Retinal pigment epithelial cell (primary cell): ENCODE data around the gene EN2.

Source experiments
- DNase-seq: peaks from one replicate; pipeline ENCODE4 v3.0.0-alpha.2; 2010; ENCODE audit warnings: low read depth
- H3K4me3 ChIP-seq: 2 replicates; pipeline ENCODE4 v1.5.1; 2011; ENCODE audit warnings: mild to moderate bottlenecking, low read length, control low read depth, moderate library complexity
- TF ChIP-seq, protein P1 (sequence below): conservative IDR thresholded peaks from 2 replicates; pipeline ENCODE4 v1.5.1; 2011; ENCODE audit warnings: low read depth, low read length, control low read depth, inconsistent platforms

The EN2 gene

DNA sequence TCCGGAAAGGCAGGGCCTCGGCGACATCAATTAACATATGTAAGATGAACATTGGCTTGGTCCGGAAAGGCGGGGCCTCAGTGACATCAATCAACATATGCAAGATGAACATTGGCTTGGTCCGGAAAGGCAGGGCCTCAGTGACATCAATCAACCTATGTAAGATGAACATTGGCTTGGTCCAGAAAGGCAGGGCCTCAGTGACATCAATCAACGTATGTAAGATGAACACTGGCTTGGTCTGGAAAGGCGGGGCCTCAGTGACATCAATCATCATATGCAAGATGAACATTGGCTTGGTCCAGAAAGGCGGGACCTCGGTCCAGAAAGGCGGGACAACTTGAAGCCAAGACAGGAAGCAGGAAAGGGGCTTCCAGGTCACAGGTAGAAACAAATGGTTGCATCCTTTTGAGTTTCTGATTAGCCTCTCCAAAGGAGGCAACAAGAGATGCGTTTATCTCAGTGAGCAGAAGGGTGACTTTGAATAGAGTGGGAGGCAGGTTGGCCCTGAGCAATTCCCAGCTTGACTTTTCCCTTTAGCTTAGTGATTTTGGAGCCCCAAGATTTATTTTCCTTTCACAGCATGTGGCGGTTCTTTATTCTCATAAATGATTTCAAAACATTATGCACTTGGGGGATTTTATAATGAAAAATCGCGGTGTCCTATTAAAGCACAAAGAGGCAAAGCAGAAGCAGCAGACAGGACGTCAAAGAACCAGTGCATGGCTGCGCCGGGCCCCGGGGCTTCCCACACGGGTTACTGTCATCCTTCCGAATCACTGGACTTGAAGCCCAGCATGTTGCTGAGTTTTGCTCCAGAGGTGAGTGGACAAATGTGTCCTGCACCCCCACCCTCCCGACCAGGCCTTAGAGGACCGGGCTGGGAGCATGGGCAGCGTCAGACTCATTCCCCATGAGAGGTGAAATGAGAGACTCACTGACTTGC lies 43.1 kb upstream of the EN2 start:
- TF ChIP-seq, protein P1, sequence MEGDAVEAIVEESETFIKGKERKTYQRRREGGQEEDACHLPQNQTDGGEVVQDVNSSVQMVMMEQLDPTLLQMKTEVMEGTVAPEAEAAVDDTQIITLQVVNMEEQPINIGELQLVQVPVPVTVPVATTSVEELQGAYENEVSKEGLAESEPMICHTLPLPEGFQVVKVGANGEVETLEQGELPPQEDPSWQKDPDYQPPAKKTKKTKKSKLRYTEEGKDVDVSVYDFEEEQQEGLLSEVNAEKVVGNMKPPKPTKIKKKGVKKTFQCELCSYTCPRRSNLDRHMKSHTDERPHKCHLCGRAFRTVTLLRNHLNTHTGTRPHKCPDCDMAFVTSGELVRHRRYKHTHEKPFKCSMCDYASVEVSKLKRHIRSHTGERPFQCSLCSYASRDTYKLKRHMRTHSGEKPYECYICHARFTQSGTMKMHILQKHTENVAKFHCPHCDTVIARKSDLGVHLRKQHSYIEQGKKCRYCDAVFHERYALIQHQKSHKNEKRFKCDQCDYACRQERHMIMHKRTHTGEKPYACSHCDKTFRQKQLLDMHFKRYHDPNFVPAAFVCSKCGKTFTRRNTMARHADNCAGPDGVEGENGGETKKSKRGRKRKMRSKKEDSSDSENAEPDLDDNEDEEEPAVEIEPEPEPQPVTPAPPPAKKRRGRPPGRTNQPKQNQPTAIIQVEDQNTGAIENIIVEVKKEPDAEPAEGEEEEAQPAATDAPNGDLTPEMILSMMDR = no peak

DNA sequence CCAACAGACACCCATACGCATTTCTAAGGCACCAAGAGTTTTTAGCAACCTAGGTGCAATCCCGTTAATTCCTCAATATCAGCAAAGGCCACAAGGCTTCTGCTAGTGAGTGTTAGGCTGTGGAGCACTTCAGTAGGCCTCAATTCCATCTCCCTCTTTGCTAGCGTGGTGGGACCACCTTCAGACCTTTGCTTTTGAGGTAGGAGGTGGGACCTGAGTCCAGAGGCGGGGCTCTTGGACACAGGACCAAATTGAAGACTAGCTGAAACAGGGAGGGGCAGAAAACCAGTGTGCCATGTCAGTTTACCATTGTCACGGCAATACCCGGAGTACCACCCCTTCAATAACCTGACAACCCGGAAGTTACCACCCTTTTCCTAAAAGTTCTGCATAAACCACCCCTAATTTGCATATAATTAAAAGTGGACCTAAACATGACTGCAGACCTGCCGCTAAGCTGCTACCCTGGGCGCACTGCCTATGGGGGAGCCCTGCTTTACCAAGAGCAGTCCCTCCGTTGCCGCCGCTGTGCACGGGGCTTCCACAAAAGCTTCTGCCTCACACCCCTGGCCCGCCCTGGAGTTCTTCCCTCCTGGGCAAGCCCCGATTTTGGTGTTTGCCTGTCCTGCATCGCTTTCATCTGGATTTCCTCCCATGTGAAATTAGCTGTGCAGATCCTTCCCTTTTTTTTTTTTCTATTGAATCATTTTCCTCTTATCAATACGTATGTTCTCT lies 41.1 kb upstream of the EN2 start:
- H3K4me3 ChIP-seq = no peak overlapping the region
- DNase-seq = no peak
- TF ChIP-seq, protein P1 = no peak

More for the DNA sequence above, 43.1 kb upstream of the EN2 start:
- DNase-seq = no peak
- no peak overlapping the region for H3K4me3 ChIP-seq

DNA sequence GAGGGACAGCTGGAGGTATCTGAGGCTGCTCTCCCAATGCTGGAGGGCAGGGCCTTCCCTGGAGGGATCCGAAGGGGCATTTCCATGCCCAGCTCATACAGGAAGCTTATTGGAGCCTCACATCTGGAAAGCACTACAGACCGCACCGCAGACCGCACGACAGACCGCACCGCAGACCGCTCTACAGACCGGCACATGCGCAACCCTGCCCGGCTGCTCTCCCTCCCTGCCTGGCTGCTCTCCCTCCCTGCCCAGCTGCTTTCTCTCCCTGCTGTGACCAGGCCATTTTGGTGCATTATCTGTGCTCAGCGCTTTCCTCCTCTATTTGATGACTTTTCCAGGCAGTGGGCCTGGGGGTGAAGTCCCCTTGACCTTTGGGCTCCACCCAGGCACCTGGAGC lies 39.6 kb upstream of the EN2 start:
- H3K4me3 ChIP-seq = no peak overlapping the region
- TF ChIP-seq, protein P1 = no peak
- DNase-seq = no peak

DNA sequence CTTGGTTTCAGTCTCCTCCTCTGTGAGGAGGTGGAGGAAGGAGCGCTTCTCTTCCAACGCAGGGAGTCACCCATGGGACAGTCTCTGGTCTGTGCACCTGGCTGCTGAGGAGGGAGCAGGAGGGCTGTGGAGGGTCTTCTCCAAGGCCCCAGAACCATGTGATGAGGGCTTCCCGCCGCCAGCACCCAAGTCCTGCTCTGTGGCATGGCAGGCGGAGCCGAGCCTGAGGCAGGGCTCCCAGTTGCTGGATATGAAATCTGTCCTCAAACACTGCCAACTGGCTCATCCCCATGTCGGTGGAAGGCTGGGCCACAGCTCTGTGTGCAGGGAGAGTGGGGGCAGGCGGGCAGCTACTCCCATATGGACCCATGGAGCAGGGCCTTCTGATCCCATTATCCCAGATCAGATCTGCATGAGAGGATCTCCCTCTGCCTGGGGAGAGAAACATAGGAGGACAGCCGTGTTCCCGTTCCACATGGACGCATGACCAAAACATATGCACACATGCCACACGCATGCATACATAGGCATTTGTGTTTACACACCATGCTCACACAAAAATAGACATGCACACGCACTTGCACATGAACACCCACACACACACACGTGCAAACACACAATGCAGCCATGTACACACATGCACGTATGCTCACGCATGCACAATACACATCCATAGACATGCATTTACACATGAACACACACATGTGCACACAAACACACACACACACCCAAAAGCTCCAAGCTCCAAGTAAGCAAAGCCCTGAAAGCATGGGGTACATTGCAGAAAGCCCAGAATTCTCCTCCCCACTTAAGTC lies 38.8 kb upstream of the EN2 start:
- no peak for DNase-seq
- TF ChIP-seq, protein P1 = no peak
- no peak overlapping the region for H3K4me3 ChIP-seq

DNA sequence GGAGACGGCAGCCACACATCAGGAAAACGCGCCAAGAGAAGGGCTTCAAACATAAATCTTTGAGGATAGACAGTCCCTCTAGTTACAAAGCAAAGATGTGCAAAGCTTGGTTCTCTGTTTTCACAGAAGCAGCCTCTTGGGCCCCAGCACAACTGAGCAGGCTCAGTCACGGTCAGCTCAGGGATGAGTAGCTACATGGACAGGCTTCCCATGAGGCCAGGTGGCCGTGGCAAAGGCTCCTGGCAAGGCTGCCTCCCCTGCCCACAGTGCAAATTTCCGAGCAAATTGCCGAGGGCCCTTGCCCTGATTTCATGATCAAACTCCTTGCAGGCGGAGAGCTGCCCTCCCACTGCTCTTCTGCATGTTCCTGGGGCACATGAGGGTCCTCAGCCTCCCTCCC lies 37.8 kb upstream of the EN2 start:
- TF ChIP-seq, protein P1 = no peak
- H3K4me3 ChIP-seq = no peak overlapping the region
- no peak for DNase-seq

- no peak for DNase-seq
- TF ChIP-seq, protein P1 = no peak
- no peak overlapping the region for H3K4me3 ChIP-seq
Measured at GRCh38 chr7:155422151-155422550, 35.8 kb upstream of the EN2 start.
